SK-N-SH treated with all-trans-retinoic acid at 6 μM for 48 hours (cell line): ENCODE measurements around the gene ZNF536.

Source experiments
- ATAC-seq: fragments of 200-7000 bp; cut with Tn5 transposase; 3 replicates; pipeline ENCODE4 v1.9.1; 2020; ENCODE audit warnings: mild to moderate bottlenecking, moderate library complexity
- ARNTL ChIP-seq: fragments of 450-650 bp; formaldehyde crosslinking; IDR thresholded peaks from 2 replicates; pipeline ENCODE4 v1.5.0; 2020; ENCODE audit warnings: low read depth, mild to moderate bottlenecking, moderate library complexity, borderline replicate concordance
- CSDC2 ChIP-seq: fragments of 250-450 bp; sonication (Bioruptor Pico); IDR thresholded peaks from 2 replicates; pipeline ENCODE4 v1.5.0; 2020; ENCODE audit warnings: mild to moderate bottlenecking, moderate library complexity
- ESRRG ChIP-seq: fragments of 250-450 bp; sonication (Bioruptor Pico); IDR thresholded peaks from 2 replicates; pipeline ENCODE4 v1.6.1; 2021; ENCODE audit warnings: mild to moderate bottlenecking
- GLIS3 ChIP-seq: fragments of 250-450 bp; sonication (Bioruptor Pico); IDR thresholded peaks from 2 replicates; pipeline ENCODE4 v1.5.0; 2020; ENCODE audit warnings: mild to moderate bottlenecking, moderate library complexity
- ISL1 ChIP-seq: fragments of 250-450 bp; sonication (Bioruptor Pico); IDR thresholded peaks from 2 replicates; pipeline ENCODE4 v2.1.2; 2022; ENCODE audit warnings: mild to moderate bottlenecking, moderate library complexity
- OSR1 ChIP-seq: fragments of 250-450 bp; sonication (Bioruptor Pico); IDR thresholded peaks from 2 replicates; pipeline ENCODE4 v1.8.0; 2022; ENCODE audit warnings: moderate library complexity, mild to moderate bottlenecking, inconsistent platforms
- POU6F1 ChIP-seq: fragments of 250-450 bp; sonication (Bioruptor Pico); IDR thresholded peaks from 2 replicates; pipeline ENCODE4 v1.8.0; 2021; ENCODE audit warnings: low read depth, mild to moderate bottlenecking, moderate library complexity, borderline replicate concordance
- PPARA ChIP-seq: fragments of 250-450 bp; sonication (Bioruptor Pico); IDR thresholded peaks from 2 replicates; pipeline ENCODE4 v1.5.0; 2020; ENCODE audit warnings: mild to moderate bottlenecking, borderline replicate concordance
- RARB ChIP-seq: fragments of 250-450 bp; sonication (Bioruptor Pico); IDR thresholded peaks from 2 replicates; pipeline ENCODE4 v1.8.0; 2021; ENCODE audit warnings: mild to moderate bottlenecking, moderate library complexity
- SNAI2 ChIP-seq: fragments of 250-450 bp; sonication (Bioruptor Pico); IDR thresholded peaks from 2 replicates; pipeline ENCODE4 v1.5.0; 2020; ENCODE audit warnings: mild to moderate bottlenecking, moderate library complexity
- TCF4 ChIP-seq: fragments of 250-450 bp; sonication (Bioruptor Pico); IDR thresholded peaks from 2 replicates; pipeline ENCODE4 v1.8.0; 2021; ENCODE audit warnings: mild to moderate bottlenecking, moderate library complexity, borderline replicate concordance
- TOX ChIP-seq: fragments of 250-450 bp; sonication (Bioruptor Pico); IDR thresholded peaks from 2 replicates; pipeline ENCODE4 v1.8.0; 2021; ENCODE audit warnings: mild to moderate bottlenecking, moderate library complexity, borderline replicate concordance
- ZFP3 ChIP-seq: fragments of 250-450 bp; sonication (Bioruptor Pico); IDR thresholded peaks from 2 replicates; pipeline ENCODE4 v1.5.0; 2020; ENCODE audit warnings: mild to moderate bottlenecking, moderate library complexity
- ZFP30 ChIP-seq: fragments of 450-650 bp; formaldehyde crosslinking; IDR thresholded peaks from 2 replicates; pipeline ENCODE4 v1.5.0; 2022; ENCODE audit warnings: mild to moderate bottlenecking, moderate library complexity
- ZNF565 ChIP-seq: fragments of 450-650 bp; formaldehyde crosslinking; conservative IDR thresholded peaks from 2 replicates; pipeline ENCODE4 v1.5.0; 2020; ENCODE audit warnings: low read depth, mild to moderate bottlenecking, moderate library complexity
- ZNF70 ChIP-seq: fragments of 450-650 bp; formaldehyde crosslinking; IDR thresholded peaks from 2 replicates; pipeline ENCODE4 v1.5.0; 2020; ENCODE audit warnings: mild to moderate bottlenecking, moderate library complexity
- ZNF8 ChIP-seq: fragments of 450-650 bp; formaldehyde crosslinking; IDR thresholded peaks from 2 replicates; pipeline ENCODE4 v1.5.0; 2020; ENCODE audit warnings: mild to moderate bottlenecking, moderate library complexity
- TF ChIP-seq, protein P1 (sequence below): fragments of 250-450 bp; sonication (Bioruptor Pico); IDR thresholded peaks from 2 replicates; pipeline ENCODE4 v1.5.1; 2020; ENCODE audit warnings: low read depth, mild to moderate bottlenecking, moderate library complexity
- TF ChIP-seq, protein P2 (sequence below): fragments of 250-450 bp; sonication (Bioruptor Pico); IDR thresholded peaks from 2 replicates; pipeline ENCODE4 v1.5.0; 2020; ENCODE audit warnings: mild to moderate bottlenecking, moderate library complexity

The ZNF536 gene

GRCh38 chr19:30525383-30525782 is 153.2 kb downstream of the ZNF536 start (continued):
- TF ChIP-seq POU6F1 (no peak), ARNTL (CRISPR knock-in tag) (no peak), ZNF8 (no peak), ZNF565 (CRISPR knock-in tag) (no peak)

DNA sequence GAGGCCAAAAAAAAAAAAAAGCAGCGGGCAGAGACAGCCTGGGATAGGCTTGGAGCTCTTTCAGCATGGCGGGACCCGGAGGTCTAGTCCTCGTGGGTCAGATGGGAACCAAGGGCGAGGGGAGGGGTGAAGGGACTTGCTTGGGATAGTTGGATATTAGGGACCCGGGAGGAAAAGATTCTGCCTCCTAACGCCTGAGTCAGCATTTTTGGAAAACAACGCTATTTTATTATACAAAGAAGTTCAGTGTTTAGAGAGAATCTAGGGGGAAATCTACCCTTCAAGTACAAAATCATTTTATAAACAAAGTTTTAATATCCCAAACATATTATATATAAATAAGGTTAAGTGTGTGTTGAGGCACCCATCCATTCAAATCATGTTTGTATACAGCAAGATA is 156.7 kb downstream of the ZNF536 start:
- no peak for ATAC-seq
- TF ChIP-seq ISL1 (CRISPR knock-in tag) (no peak), ZFP3 (no peak), ESRRG (no peak), ZNF70 (CRISPR knock-in tag) (no peak), OSR1 (CRISPR knock-in tag) (no peak), ZNF565 (CRISPR knock-in tag) (no peak), SNAI2 (CRISPR knock-in tag) (no peak), PPARA (CRISPR knock-in tag) (no peak), ZFP30 (no peak), CSDC2 (no peak), ARNTL (CRISPR knock-in tag) (no peak), ZNF8 (no peak), RARB (CRISPR knock-in tag) (no peak), TCF4 (no peak), TOX (CRISPR knock-in tag) (no peak)
- TF ChIP-seq, protein P1, sequence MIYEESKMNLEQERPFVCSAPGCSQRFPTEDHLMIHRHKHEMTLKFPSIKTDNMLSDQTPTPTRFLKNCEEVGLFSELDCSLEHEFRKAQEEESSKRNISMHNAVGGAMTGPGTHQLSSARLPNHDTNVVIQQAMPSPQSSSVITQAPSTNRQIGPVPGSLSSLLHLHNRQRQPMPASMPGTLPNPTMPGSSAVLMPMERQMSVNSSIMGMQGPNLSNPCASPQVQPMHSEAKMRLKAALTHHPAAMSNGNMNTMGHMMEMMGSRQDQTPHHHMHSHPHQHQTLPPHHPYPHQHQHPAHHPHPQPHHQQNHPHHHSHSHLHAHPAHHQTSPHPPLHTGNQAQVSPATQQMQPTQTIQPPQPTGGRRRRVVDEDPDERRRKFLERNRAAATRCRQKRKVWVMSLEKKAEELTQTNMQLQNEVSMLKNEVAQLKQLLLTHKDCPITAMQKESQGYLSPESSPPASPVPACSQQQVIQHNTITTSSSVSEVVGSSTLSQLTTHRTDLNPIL, result no peak
- TF ChIP-seq, protein P2, sequence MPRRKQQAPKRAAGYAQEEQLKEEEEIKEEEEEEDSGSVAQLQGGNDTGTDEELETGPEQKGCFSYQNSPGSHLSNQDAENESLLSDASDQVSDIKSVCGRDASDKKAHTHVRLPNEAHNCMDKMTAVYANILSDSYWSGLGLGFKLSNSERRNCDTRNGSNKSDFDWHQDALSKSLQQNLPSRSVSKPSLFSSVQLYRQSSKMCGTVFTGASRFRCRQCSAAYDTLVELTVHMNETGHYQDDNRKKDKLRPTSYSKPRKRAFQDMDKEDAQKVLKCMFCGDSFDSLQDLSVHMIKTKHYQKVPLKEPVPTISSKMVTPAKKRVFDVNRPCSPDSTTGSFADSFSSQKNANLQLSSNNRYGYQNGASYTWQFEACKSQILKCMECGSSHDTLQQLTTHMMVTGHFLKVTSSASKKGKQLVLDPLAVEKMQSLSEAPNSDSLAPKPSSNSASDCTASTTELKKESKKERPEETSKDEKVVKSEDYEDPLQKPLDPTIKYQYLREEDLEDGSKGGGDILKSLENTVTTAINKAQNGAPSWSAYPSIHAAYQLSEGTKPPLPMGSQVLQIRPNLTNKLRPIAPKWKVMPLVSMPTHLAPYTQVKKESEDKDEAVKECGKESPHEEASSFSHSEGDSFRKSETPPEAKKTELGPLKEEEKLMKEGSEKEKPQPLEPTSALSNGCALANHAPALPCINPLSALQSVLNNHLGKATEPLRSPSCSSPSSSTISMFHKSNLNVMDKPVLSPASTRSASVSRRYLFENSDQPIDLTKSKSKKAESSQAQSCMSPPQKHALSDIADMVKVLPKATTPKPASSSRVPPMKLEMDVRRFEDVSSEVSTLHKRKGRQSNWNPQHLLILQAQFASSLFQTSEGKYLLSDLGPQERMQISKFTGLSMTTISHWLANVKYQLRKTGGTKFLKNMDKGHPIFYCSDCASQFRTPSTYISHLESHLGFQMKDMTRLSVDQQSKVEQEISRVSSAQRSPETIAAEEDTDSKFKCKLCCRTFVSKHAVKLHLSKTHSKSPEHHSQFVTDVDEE (CRISPR knock-in tag), result no peak
- TF ChIP-seq, all 23 proteins: peak for 0

DNA sequence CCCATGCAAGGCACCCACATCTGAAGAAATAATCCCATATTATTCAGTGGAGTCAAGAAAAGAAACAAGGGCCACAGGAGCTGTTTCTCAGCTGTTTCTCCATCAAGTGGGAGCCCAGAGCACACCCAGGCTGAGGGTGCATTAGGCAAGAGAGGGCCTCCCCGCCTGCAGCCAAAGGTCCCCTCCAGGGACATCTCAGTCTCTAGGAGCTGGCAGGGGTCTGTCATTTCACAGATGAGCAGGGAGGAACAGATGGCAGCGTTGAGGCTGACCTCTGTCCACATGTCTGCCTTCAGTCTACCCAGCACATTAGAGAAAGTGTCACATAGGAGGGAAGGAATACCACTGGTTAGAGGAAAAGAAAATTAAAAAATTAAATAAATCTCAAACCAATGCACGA is 157.7 kb downstream of the ZNF536 start:
- no peak for TF ChIP-seq OSR1 (CRISPR knock-in tag)
- TF ChIP-seq, protein P2 (CRISPR knock-in tag), result no peak
- TF ChIP-seq ZFP30, result no peak
- no peak for TF ChIP-seq SNAI2 (CRISPR knock-in tag)
- TF ChIP-seq GLIS3 (CRISPR knock-in tag), result no peak
- TF ChIP-seq, all 23 proteins: peak for 0
- no peak for ATAC-seq

- ATAC-seq, result no peak
- TF ChIP-seq ZNF8 (no peak), ZFP30 (no peak), GLIS3 (CRISPR knock-in tag) (no peak), TOX (CRISPR knock-in tag) (no peak), OSR1 (CRISPR knock-in tag) (no peak), ESRRG (no peak), ISL1 (CRISPR knock-in tag) (no peak)
- TF ChIP-seq, protein P1, result no peak
These were observed 158.6 kb downstream of the ZNF536 start for GRCh38 chr19:30530751-30531150.
